Measurements from ENCODE around the gene MUC5AC. TPM values are rescaled to one million over a fixed set of nuclear protein-coding genes. Genes with fewer than 3 reads are reported as not detected.

The MUC5AC gene
- not detected in 2 replicates for total RNA-seq

GRCh38 chr11:1157645-1158591, at the start of gene MUC5AC:
MUC5AC (plus strand) TSS chr11:1157953; CDS start chr11:1158000, 47 bp downstream.

GRCh38 chr11:1222491-1223345, 65.0 kb downstream of the MUC5AC start, which contains the start of gene MUC5B:
MUC5B (plus strand) TSS chr11:1223066; CDS start chr11:1223124, 58 bp downstream.

Other genes starting within 250 kb of the MUC5AC start
- 105 and 107 TPM in 2 replicates for gene CHID1, start 247.1 kb upstream of the MUC5AC start, total RNA-seq
- gene AP2A2, start 232.1 kb upstream of the MUC5AC start, total RNA-seq = 33.8 and 39.9 TPM in 2 replicates
- gene MUC6, start 121.2 kb upstream of the MUC5AC start, total RNA-seq = not detected in 2 replicates
- gene MUC2, start 83.1 kb upstream of the MUC5AC start, total RNA-seq = not detected in 2 replicates
- not detected in 2 replicates for gene MUC5B, start 65.1 kb downstream of the MUC5AC start, total RNA-seq
- 68.9 and 70.7 TPM in 2 replicates for gene TOLLIP, start 151.7 kb downstream of the MUC5AC start, total RNA-seq
- 0.14 and 0.28 TPM in 2 replicates for gene BRSK2, start 232.0 kb downstream of the MUC5AC start, total RNA-seq

Measured in airway epithelial cell (primary cell).